ENCODE measurements around the gene MST1R. TPM values are rescaled to one million over a fixed set of nuclear protein-coding genes. Genes with fewer than 3 reads are reported as not detected.

Gene MST1R
- total RNA-seq, 6 experiments from 2014 or later, result 0.15 to 1.9 (median 0.50) TPM

GRCh38 chr3:49882166-49882565 lies 21.5 kb downstream of the MST1R start:
- ATAC-seq (peak in 3 of 4 donors; percentile 29 to 32 (median 32)), DNase-seq (no peak)
- Histone ChIP-seq H3K27me3 (no peaks in the 10 kb centered on the region), H3K4me1 (no peaks in the 10 kb centered on the region), H3K36me3 (no peaks in the 10 kb centered on the region), H3K27ac (no peak overlapping the region), H3K9me3 (no peaks in the 10 kb centered on the region), H3K4me3 (no peak overlapping the region)
- intact Hi-C loops (cut with DNase I), result no loop called here
- TF ChIP-seq POLR2A (IDR thresholded peaks at IDR 0.05), result no peak
- no peak for TF ChIP-seq CTCF (IDR thresholded peaks at IDR 0.05)
- 30% methylated on average over 2 of the region's 6 CpGs for WGBS (ENCODE audit: insufficient coverage, low coverage, low lambda C conversion rate, missing lambda C conversion rate)

GRCh38 chr3:49880581-49881315 lies 22.9 kb downstream of the MST1R start:
- intact Hi-C loops (cut with DNase I), result no loop called here
- no peak overlapping the region for H3K4me3 ChIP-seq
- DNase-seq (no peak), ATAC-seq (no peak)
- H3K36me3 ChIP-seq, result no peaks in the 10 kb centered on the region
- H3K9me3 ChIP-seq, result no peaks in the 10 kb centered on the region
- no peaks in the 10 kb centered on the region for H3K27me3 ChIP-seq
- 33% methylated on average over 2 of the region's 6 CpGs for WGBS (ENCODE audit: insufficient coverage, low coverage, low lambda C conversion rate, missing lambda C conversion rate)
- TF ChIP-seq POLR2A (IDR thresholded peaks at IDR 0.05), result no peak
- no peak for TF ChIP-seq CTCF (IDR thresholded peaks at IDR 0.05)
- H3K4me1 ChIP-seq, result no peaks in the 10 kb centered on the region
- no peak overlapping the region for H3K27ac ChIP-seq

- intact Hi-C loops (cut with DNase I), result no loop called here
Observed at GRCh38 chr3:49879721-49880120, 24.0 kb downstream of the MST1R start.

GRCh38 chr3:49878686-49879085 lies 25.0 kb downstream of the MST1R start:
- no peak for TF ChIP-seq CTCF (IDR thresholded peaks at IDR 0.05)
- no peak for TF ChIP-seq POLR2A (IDR thresholded peaks at IDR 0.05)
- ATAC-seq (no peak), DNase-seq (no peak)
- H3K4me3 ChIP-seq, result no peak overlapping the region
- intact Hi-C loops (cut with DNase I), result no loop called here
- H3K27ac ChIP-seq, result no peak overlapping the region
- no peaks in the 10 kb centered on the region for H3K27me3 ChIP-seq
- H3K9me3 ChIP-seq, result no peaks in the 10 kb centered on the region
- H3K36me3 ChIP-seq, result no peaks in the 10 kb centered on the region
- H3K4me1 ChIP-seq, result no peaks in the 10 kb centered on the region

More at GRCh38 chr3:49879721-49880120, 24.0 kb downstream of the MST1R start:
- TF ChIP-seq POLR2A (IDR thresholded peaks at IDR 0.05) (no peak), CTCF (IDR thresholded peaks at IDR 0.05) (no peak)
- WGBS (ENCODE audit: insufficient coverage, low coverage, low lambda C conversion rate, missing lambda C conversion rate), result no CpG with 5 or more reads among the region's 2 CpGs
- ATAC-seq, result no peak
- Histone ChIP-seq H3K27ac (no peak overlapping the region), H3K9me3 (no peaks in the 10 kb centered on the region), H3K4me1 (no peaks in the 10 kb centered on the region), H3K27me3 (no peaks in the 10 kb centered on the region), H3K4me3 (no peak overlapping the region), H3K36me3 (no peaks in the 10 kb centered on the region)
- no peak for DNase-seq

Data from right lobe of liver (tissue), 6 donors.